NCI-H226 (cell line): ENCODE results near the gene C3AR1.
"Not testable (repeated sequence)": the region's sequence is repeated elsewhere in the genome, so short reads cannot be mapped to it uniquely, and the experiment has no call there.

ENCODE experiments used
- DNase-seq: peaks from one replicate; pipeline ENCODE4 v3.0.0-alpha.2; 2015

C3AR1 gene

GRCh38 chr12:8065991-8066594, at the start of gene C3AR1:
Gene C3AR1, minus strand, starts transcription at chr12:8066359. Its CDS starts 6,174 bp downstream, at chr12:8060185.
- peak; percentile 73 for DNase-seq

- not testable (repeated sequence) for DNase-seq
These were observed 47.0 kb upstream of the C3AR1 start for GRCh38 chr12:8113117-8113516.

GRCh38 chr12:8108808-8109398, 42.7 kb upstream of the C3AR1 start:
- peak; percentile 37 for DNase-seq

- no peak for DNase-seq
These were observed 33.1 kb upstream of the C3AR1 start for GRCh38 chr12:8099235-8099634.

GRCh38 chr12:8096281-8096915, 30.2 kb upstream of the C3AR1 start:
- DNase-seq = no peak

- no peak for DNase-seq
These were observed 27.1 kb upstream of the C3AR1 start for GRCh38 chr12:8093291-8093690.

GRCh38 chr12:8089716-8090115, 23.6 kb upstream of the C3AR1 start:
- no peak for DNase-seq

- not testable (repeated sequence) for DNase-seq
These were observed 23.1 kb upstream of the C3AR1 start for GRCh38 chr12:8089277-8089676.

- DNase-seq = no peak
These were observed 22.4 kb upstream of the C3AR1 start for GRCh38 chr12:8088574-8088973.

- no peak for DNase-seq
These were observed 21.5 kb upstream of the C3AR1 start for GRCh38 chr12:8087666-8088065.

GRCh38 chr12:8084351-8084750, 18.2 kb upstream of the C3AR1 start:
- not testable (repeated sequence) for DNase-seq

- DNase-seq = no peak
These were observed 16.6 kb upstream of the C3AR1 start for GRCh38 chr12:8082808-8083100.

GRCh38 chr12:8081251-8081920, 15.2 kb upstream of the C3AR1 start:
- DNase-seq = no peak

GRCh38 chr12:8080120-8080519, 14.0 kb upstream of the C3AR1 start:
- DNase-seq = no peak

- no peak for DNase-seq
These were observed 12.8 kb upstream of the C3AR1 start for GRCh38 chr12:8078916-8079315.

- peak; percentile 22 for DNase-seq
These were observed 12.2 kb upstream of the C3AR1 start for GRCh38 chr12:8078398-8078797.

GRCh38 chr12:8077207-8077606, 11.0 kb upstream of the C3AR1 start:
- DNase-seq = peak; percentile 34

GRCh38 chr12:8076366-8076765, 10.2 kb upstream of the C3AR1 start:
- no peak for DNase-seq

GRCh38 chr12:8075935-8076334, 9.8 kb upstream of the C3AR1 start:
- no peak for DNase-seq

GRCh38 chr12:8071820-8072219, 5.7 kb upstream of the C3AR1 start:
- DNase-seq = not testable (repeated sequence)

- no peak for DNase-seq
These were observed 3.4 kb upstream of the C3AR1 start for GRCh38 chr12:8069582-8069981.

- no peak for DNase-seq
These were observed 2.0 kb downstream of the C3AR1 start for GRCh38 chr12:8064131-8064530.

GRCh38 chr12:8058506-8058905, 7.7 kb downstream of the C3AR1 start:
- DNase-seq = no peak

GRCh38 chr12:8057839-8058238, 8.3 kb downstream of the C3AR1 start:
- peak; percentile 67 for DNase-seq
